ENCODE measurements around the gene MAPKBP1. TPM values are rescaled to one million over a fixed set of nuclear protein-coding genes. Genes with fewer than 3 reads are reported as not detected.

MAPKBP1 gene
- total RNA-seq, 1 donor from 2014 or later = 42.3 TPM

DNA sequence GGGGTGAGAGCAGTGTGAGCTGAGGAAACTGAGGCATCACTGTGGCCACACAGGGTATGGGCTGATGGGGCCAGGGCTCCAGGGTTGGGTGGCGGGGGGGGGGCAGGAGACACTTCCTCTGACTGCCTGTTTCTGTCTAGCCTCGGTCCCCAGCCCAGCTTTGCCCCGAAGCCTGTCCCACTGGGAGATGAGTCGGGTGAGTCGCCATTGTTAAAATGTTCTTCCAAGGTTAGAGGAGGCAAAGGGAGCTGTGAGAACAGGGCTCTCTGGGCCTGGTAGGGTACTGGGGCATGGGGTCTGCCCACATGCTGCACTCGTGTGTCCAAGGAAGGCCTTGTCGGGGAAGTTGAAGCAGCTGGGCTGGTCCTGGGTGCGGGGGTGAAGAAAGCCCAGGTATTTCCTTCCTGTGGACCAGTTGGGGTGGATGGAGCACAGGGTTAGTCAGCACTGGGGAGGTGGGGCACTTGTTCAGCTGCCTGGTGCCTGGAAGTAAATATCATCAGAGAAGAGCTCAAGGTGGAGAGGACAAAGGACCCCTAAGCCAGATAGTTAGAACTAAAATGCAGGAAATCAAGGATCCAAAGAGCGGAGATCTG is 45.3 kb downstream of the MAPKBP1 start:
- ATAC-seq (ENCODE audit: low read depth) (no peak), DNase-seq (no peak)
- no peaks in the 10 kb centered on the region for H3K4me1 Mint-ChIP-seq
- POLR2A ChIA-PET = interaction anchor here (0.6 kb wide), 1 partner anchor 9 kb away, joined by 3 read pairs; no protein-coding TSS in a partner anchor
- intact Hi-C loops (cut with micrococcal nuclease) = no loop called here
- no peaks in the 10 kb centered on the region for H3K9me3 Mint-ChIP-seq
- peaks cover 83% of the 10 kb centered on the region for H3K36me3 Mint-ChIP-seq (ENCODE audit: low read depth)
- no peaks in the 10 kb centered on the region for H3K27me3 Mint-ChIP-seq
- CTCF ChIA-PET = interaction anchor here (0.9 to 1.9 kb wide), 2 partner anchors 8 to 353 kb away, joined by 3 to 5 read pairs; no protein-coding TSS in a partner anchor
- H3K27ac Mint-ChIP-seq = no peak overlapping the region
- TF ChIP-seq, protein P1, sequence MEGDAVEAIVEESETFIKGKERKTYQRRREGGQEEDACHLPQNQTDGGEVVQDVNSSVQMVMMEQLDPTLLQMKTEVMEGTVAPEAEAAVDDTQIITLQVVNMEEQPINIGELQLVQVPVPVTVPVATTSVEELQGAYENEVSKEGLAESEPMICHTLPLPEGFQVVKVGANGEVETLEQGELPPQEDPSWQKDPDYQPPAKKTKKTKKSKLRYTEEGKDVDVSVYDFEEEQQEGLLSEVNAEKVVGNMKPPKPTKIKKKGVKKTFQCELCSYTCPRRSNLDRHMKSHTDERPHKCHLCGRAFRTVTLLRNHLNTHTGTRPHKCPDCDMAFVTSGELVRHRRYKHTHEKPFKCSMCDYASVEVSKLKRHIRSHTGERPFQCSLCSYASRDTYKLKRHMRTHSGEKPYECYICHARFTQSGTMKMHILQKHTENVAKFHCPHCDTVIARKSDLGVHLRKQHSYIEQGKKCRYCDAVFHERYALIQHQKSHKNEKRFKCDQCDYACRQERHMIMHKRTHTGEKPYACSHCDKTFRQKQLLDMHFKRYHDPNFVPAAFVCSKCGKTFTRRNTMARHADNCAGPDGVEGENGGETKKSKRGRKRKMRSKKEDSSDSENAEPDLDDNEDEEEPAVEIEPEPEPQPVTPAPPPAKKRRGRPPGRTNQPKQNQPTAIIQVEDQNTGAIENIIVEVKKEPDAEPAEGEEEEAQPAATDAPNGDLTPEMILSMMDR (IDR thresholded peaks at IDR 0.05) = no peak
- no peak overlapping the region for H3K4me3 Mint-ChIP-seq

DNA sequence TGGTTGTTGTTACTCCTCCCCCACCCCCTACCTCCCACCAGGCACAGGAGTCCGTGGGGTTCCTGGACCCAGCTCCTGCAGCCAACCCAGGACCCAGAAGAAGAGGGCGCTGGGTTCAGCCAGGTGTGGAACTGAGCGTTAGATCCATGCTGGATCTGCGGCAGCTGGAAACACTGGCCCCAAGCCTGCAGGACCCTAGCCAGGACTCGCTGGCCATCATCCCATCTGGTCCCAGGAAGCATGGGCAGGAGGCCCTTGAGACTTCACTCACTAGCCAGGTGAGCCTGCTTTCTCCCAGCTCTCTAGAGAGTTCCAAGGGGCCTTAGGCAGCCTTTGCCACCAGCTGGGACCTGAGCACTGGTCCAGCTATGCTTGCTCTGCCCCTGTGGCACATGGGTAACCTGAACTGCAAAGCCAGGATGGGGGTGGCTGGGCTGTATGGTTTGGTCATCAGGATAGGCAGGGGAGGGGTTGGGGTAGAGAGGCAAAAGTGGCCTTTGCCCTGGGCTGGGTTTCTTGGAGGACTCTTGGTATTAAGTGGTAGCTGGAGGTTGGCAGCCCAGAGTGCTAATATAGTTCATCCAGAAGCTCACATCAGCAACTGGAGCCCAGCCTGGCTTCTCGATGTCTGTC is 46.6 kb downstream of the MAPKBP1 start:
- Mint-ChIP-seq H3K9me3 (no peaks in the 10 kb centered on the region), H3K27me3 (no peaks in the 10 kb centered on the region), H3K4me1 (no peaks in the 10 kb centered on the region), H3K27ac (no peak overlapping the region), H3K4me3 (no peak overlapping the region), H3K36me3 (ENCODE audit: low read depth) (peaks cover 74% of the 10 kb centered on the region)
- POLR2A ChIA-PET = interaction anchor here (1.3 kb wide), 1 partner anchor 47 kb away, joined by 4 read pairs; the partner anchor contains the start of gene MAPKBP1
- CTCF ChIA-PET = interaction anchor here (1.9 kb wide), 1 partner anchor 9 kb away, joined by 5 read pairs; no protein-coding TSS in a partner anchor
- DNase-seq (no peak), ATAC-seq (ENCODE audit: low read depth) (no peak)
- TF ChIP-seq, protein P1 (IDR thresholded peaks at IDR 0.05) = no peak
- intact Hi-C loops (cut with micrococcal nuclease) = no loop called here

DNA sequence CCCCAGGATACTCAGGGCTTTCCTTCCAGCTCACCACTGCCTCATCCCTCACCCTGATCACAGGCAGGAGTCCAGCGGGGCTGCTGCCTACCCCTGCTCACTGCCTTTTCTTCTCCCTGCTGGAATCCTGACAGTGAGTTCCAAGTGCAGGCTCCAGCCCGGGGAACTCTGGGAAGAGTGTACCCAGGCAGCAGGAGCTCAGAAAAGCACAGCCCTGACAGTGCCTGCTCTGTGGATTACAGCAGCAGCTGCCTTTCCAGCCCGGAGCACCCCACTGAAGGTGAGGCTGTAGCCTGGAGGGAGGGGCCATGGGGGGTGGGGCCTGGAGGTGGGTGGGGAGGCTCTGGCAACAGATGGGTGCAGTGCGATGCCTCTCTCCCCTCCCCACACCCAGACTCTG is 47.5 kb downstream of the MAPKBP1 start:
- CTCF ChIA-PET = no interaction called here
- POLR2A ChIA-PET = interaction anchor here (1.3 kb wide), 1 partner anchor 48 kb away, joined by 4 read pairs; the partner anchor contains the start of gene MAPKBP1
- H3K27me3 Mint-ChIP-seq = no peaks in the 10 kb centered on the region
- H3K4me1 Mint-ChIP-seq = peaks cover 3% of the 10 kb centered on the region
- DNase-seq (no peak), ATAC-seq (ENCODE audit: low read depth) (no peak)
- TF ChIP-seq, protein P1 (IDR thresholded peaks at IDR 0.05) = no peak
- H3K27ac Mint-ChIP-seq = no peak overlapping the region
- H3K9me3 Mint-ChIP-seq = no peaks in the 10 kb centered on the region
- no peak overlapping the region for H3K4me3 Mint-ChIP-seq
- intact Hi-C loops (cut with micrococcal nuclease) = no loop called here
- H3K36me3 Mint-ChIP-seq (ENCODE audit: low read depth) = peaks cover 66% of the 10 kb centered on the region

DNA sequence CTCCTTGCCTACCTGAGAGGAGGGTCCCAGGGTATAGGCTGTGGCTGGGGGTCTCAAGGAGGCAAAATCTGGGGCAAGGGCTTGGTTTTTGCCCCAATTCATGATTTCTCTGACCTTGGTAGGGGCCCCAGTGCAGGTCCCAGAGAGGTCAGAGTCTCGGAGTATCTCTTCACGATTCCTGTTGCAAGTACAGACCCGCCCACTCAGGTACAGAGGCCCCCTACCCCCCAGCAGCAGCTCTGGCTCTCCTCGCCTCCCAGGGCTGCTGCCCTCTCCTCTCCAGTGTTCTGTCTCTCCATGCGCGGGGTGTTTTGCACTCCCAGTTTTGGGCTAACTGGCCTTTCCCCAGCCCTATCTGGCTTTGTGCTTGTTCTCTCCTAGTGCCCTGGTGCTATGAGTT is 48.2 kb downstream of the MAPKBP1 start:
- DNase-seq = no peak
- Mint-ChIP-seq H3K27ac (no peak overlapping the region), H3K4me1 (peaks cover 3% of the 10 kb centered on the region), H3K36me3 (ENCODE audit: low read depth) (peaks cover 59% of the 10 kb centered on the region), H3K27me3 (no peaks in the 10 kb centered on the region), H3K4me3 (no peak overlapping the region), H3K9me3 (no peaks in the 10 kb centered on the region)
- CTCF ChIA-PET = interaction anchor here (1.5 kb wide), 1 partner anchor 82 kb away, joined by 4 read pairs; no protein-coding TSS in a partner anchor
- POLR2A ChIA-PET = no interaction called here
- ATAC-seq (ENCODE audit: low read depth) = no peak
- TF ChIP-seq, protein P1 (IDR thresholded peaks at IDR 0.05) = no peak
- intact Hi-C loops (cut with micrococcal nuclease) = no loop called here

DNA sequence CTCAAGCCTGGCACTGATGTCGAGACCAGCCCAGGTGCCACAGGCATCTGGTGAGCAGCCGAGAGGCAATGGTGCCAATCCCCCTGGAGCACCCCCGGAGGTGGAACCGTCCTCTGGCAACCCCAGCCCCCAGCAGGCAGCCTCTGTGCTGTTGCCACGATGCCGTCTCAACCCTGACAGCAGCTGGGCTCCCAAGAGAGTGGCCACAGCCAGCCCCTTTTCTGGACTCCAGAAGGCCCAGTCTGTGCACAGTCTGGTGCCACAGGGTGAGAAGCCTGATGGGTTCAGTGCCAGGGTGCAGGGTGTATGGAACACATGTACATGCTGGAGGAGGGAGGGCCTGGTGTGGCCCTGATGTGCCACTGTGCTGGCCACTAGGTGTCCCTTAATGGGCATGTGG is 48.7 kb downstream of the MAPKBP1 start:
- ChIA-PET CTCF (interaction anchor here (1.5 kb wide), 1 partner anchor 82 kb away, joined by 4 read pairs; no protein-coding TSS in a partner anchor), POLR2A (no interaction called here)
- TF ChIP-seq, protein P1 (IDR thresholded peaks at IDR 0.05) = no peak
- H3K9me3 Mint-ChIP-seq = no peaks in the 10 kb centered on the region
- no peak overlapping the region for H3K27ac Mint-ChIP-seq
- H3K36me3 Mint-ChIP-seq (ENCODE audit: low read depth) = peaks cover 54% of the 10 kb centered on the region
- no peak overlapping the region for H3K4me3 Mint-ChIP-seq
- intact Hi-C loops (cut with micrococcal nuclease) = no loop called here
- ATAC-seq (ENCODE audit: low read depth) = no peak
- H3K27me3 Mint-ChIP-seq = no peaks in the 10 kb centered on the region
- DNase-seq = no peak
- peaks cover 6% of the 10 kb centered on the region for H3K4me1 Mint-ChIP-seq

All from activated B cell treated with CpG ODN at 0.5 μM for 24 hours (primary cell).